Thyroid gland (tissue), 4 donors: ENCODE measurements around the gene SLC22A4.

Source experiments
- CTCF ChIP-seq, 6 experiments: fragments of 200-600 bp in 3 of 6; fragments of 450-650 bp in 3 of 6; sonication (generic) in 3 of 6; IDR thresholded peaks; one replicate each; pipeline ENCODE4 v1.5.1; 2016 to 2019; ENCODE audit warnings: antibody characterized with exemption in 6 of 6, mild to moderate bottlenecking in 2 of 6, inconsistent platforms in 1 of 6, moderate library complexity in 1 of 6
- POLR2A ChIP-seq, 2 donors: fragments of 450-650 bp; IDR thresholded peaks; one replicate each; pipeline ENCODE4 v1.6.1; 2017; ENCODE audit warnings: antibody characterized with exemption in 2 of 2, mild to moderate bottlenecking in 2 of 2, moderate library complexity in 1 of 2

DNA sequence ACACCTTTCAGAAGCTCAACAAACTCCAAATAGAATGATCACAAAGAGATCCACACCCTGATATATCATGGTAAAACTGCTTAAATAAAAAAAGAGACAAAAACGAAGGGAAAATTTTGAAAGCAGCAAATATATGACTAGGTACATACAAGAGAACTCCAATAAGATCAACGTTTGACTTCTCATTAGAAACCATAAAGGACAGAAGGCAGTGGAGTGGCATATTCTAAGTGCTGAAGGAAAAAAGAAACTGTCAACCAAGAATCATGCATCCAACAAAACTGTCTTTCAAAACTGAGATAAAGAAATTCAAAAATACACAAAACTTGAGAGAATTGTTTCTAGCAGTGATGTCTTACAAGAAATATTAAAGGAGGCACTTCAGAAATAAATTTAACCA lies 11.2 kb downstream of the SLC22A4 start:
- TF ChIP-seq CTCF (IDR thresholded peaks at IDR 0.05), result no peak
- TF ChIP-seq POLR2A (IDR thresholded peaks at IDR 0.05), result no peak
